Activated CD4-positive, alpha-beta memory T cell treated with anti-CD3 and anti-CD28 coated beads for 36 hours (primary cell): ENCODE measurements around the gene GALNS. TPM values are rescaled to one million over a fixed set of nuclear protein-coding genes. Genes with fewer than 3 reads are reported as not detected.
"Not testable (repeated sequence)": the region's sequence is repeated elsewhere in the genome, so short reads cannot be mapped to it uniquely, and the experiment has no call there.

Source experiments
- CTCF ChIA-PET: fragments of 350-600 bp; sonication (Branson Sonifier 250); formaldehyde crosslinking; loops from one replicate; lab custom pipeline; 2021; ENCODE audit warnings: antibody characterized with exemption, inconsistent platforms; lab: Charles Lee
- POLR2A ChIA-PET: fragments of 350-600 bp; sonication (Branson Sonifier 250); formaldehyde crosslinking; loops from one replicate; lab custom pipeline; 2021; ENCODE audit warnings: antibody characterized with exemption; lab: Charles Lee
- DNase-seq: peaks from one replicate; pipeline ENCODE4 v3.0.0-alpha.2; 2020
- H3K27ac Mint-ChIP-seq: one replicate; pipeline ENCODE4 v1.8.0; 2021; ENCODE audit warnings: mixed read lengths
- H3K27me3 Mint-ChIP-seq: one replicate; pipeline ENCODE4 v1.8.0; 2021; ENCODE audit warnings: mixed read lengths
- H3K36me3 Mint-ChIP-seq: one replicate; pipeline ENCODE4 v1.8.0; 2021; ENCODE audit warnings: mixed read lengths
- H3K4me1 Mint-ChIP-seq: one replicate; pipeline ENCODE4 v1.8.0; 2021; ENCODE audit warnings: low read depth, mixed read lengths
- H3K4me3 Mint-ChIP-seq: one replicate; pipeline ENCODE4 v1.8.0; 2021; ENCODE audit warnings: mild to moderate bottlenecking, mixed read lengths
- H3K9me3 Mint-ChIP-seq: one replicate; pipeline ENCODE4 v1.8.0; 2021; ENCODE audit warnings: mixed read lengths
- intact Hi-C: fragments of 100-400 bp; cut with micrococcal nuclease; formaldehyde crosslinking; loops from one replicate; pipeline ENCODE4 v1.15.1; 2023
- total RNA-seq, 2 experiments: library from RNA; stranded (reverse); gene quantifications; one replicate each; pipeline ENCODE4 v1.2.3, GENCODE V29; 2021

GALNS gene
- total RNA-seq, 2 experiments from 2014 or later, result 22.0 to 24.1 TPM

DNA sequence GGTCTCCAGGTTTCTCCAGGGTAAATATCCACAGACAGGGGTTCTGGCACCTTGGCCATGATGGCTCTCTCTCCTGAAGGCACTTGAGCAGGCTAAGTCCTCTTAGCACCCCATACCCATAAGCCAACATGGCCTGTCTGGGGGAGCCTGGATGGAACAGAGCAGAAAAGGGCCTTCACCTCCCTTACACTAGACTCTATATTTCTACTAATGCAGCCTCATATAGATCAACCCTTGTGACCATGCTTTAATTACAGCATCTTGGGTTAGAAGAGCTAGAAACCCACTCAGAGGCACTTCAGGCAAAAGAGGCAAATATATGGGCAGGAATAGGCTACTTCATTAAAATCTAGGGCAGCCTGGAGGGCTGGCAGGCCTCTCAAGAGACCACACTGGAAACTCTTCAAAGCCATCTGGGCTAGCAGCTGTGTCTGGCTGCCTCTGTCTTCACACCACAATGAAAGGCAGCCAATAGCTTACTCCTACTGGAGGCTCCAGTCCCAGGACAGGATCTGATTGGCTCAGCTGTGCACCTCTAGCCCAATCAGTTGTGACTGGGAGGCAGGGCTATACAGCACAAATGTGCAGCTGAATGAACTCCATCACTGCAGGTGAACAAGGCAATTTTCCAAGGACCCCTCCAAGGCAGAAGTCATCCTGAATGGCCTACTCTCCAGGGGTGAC, 57.8 kb downstream of the GALNS start:
- POLR2A ChIA-PET, result interaction anchor here (1.0 to 1.5 kb wide), 3 partner anchors 11 to 17 kb away, joined by 3 to 10 read pairs (median 3); partner anchors contain the start of gene APRT
- peaks cover 2% of the 10 kb centered on the region for H3K36me3 Mint-ChIP-seq
- no peaks in the 10 kb centered on the region for H3K27me3 Mint-ChIP-seq
- H3K9me3 Mint-ChIP-seq, result no peaks in the 10 kb centered on the region
- intact Hi-C loops, result no loop called here
- peaks cover 27% of the 10 kb centered on the region for H3K4me1 Mint-ChIP-seq
- CTCF ChIA-PET, result interaction anchor here (1.2 to 3.5 kb wide), 4 partner anchors 17 to 64 kb away, joined by 3 to 18 read pairs (median 10); no protein-coding TSS in a partner anchor
- no peak overlapping the region for H3K27ac Mint-ChIP-seq
- no peak overlapping the region for H3K4me3 Mint-ChIP-seq
- no peak for DNase-seq

DNA sequence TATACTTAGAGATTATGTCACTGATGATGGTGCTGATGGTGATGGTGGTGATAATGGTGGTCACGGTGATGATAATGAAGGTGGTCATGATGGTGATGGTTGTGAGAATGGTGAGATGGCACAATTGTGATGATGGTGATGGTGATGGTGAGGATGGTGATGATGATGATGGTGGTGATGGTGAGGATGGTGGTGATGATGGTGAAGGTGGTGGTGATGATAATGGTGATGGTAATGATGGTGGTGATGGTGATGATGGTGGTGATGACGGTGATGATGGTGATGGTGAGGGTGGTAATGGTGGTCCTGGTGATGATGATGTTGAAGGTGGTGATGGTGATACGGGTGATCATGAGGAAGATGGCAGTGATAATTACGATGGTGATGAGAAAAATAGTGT, 58.7 kb downstream of the GALNS start:
- H3K27me3 Mint-ChIP-seq, result no peaks in the 10 kb centered on the region
- H3K27ac Mint-ChIP-seq, result no peak overlapping the region
- ChIA-PET POLR2A (no interaction called here), CTCF (interaction anchor here (1.7 kb wide), 1 partner anchor 63 kb away, joined by 3 read pairs; no protein-coding TSS in a partner anchor)
- intact Hi-C loops, result no loop called here
- H3K9me3 Mint-ChIP-seq, result no peaks in the 10 kb centered on the region
- H3K4me3 Mint-ChIP-seq, result no peak overlapping the region
- peaks cover 35% of the 10 kb centered on the region for H3K4me1 Mint-ChIP-seq
- no peak for DNase-seq
- H3K36me3 Mint-ChIP-seq, result peaks cover 2% of the 10 kb centered on the region

DNA sequence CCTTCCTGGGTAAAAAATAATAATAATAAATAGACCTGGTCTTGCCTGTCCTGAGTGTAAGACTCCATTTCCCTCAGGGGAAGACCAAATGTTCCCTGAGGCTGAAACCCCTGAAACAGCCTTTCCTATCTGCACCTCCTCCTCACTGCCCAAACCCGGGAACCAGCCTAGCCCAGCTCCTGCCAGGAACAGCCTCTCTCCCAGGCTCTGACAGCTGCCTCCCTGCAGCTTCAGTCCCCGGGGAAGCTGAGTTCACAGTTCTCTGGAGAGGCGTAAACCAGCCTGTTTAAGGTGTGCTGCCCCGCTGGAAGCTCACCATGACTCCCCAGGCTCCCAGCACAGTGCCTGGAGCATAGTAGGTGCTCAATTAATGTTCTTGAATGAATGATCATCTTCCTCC, 60.5 kb downstream of the GALNS start:
- no peaks in the 10 kb centered on the region for H3K36me3 Mint-ChIP-seq
- no peak overlapping the region for H3K4me3 Mint-ChIP-seq
- ChIA-PET POLR2A (interaction anchor here (1.2 kb wide), 1 partner anchor 14 kb away, joined by 3 read pairs; no protein-coding TSS in a partner anchor), CTCF (interaction anchor here (0.7 to 1.5 kb wide), 4 partner anchors 10 to 61 kb away, joined by 3 to 5 read pairs (median 4); partner anchors contain the start of gene PIEZO1)
- H3K27me3 Mint-ChIP-seq, result no peaks in the 10 kb centered on the region
- H3K4me1 Mint-ChIP-seq, result peaks cover 50% of the 10 kb centered on the region
- DNase-seq, result no peak
- H3K27ac Mint-ChIP-seq, result no peak overlapping the region
- intact Hi-C loops, result no loop called here
- H3K9me3 Mint-ChIP-seq, result no peaks in the 10 kb centered on the region

GRCh38 chr16:88793251-88793954, 63.3 kb downstream of the GALNS start:
- H3K4me1 Mint-ChIP-seq, result peaks cover 54% of the 10 kb centered on the region
- DNase-seq, result peak; percentile 64
- H3K4me3 Mint-ChIP-seq, result peak overlapping the region; percentile 32
- H3K27ac Mint-ChIP-seq, result peak overlapping the region; percentile 45
- no peaks in the 10 kb centered on the region for H3K36me3 Mint-ChIP-seq
- CTCF ChIA-PET, result interaction anchor here (0.7 to 2.1 kb wide), 8 partner anchors 10 to 160 kb away, joined by 3 to 11 read pairs (median 4); partner anchors contain the start of genes APRT, GALNS and TRAPPC2L
- intact Hi-C loops, result no loop called here
- no peaks in the 10 kb centered on the region for H3K9me3 Mint-ChIP-seq
- POLR2A ChIA-PET, result interaction anchor here (1.2 to 1.6 kb wide), 3 partner anchors 8 to 91 kb away, joined by 3 to 5 read pairs (median 3); partner anchors contain the start of gene CDT1
- H3K27me3 Mint-ChIP-seq, result no peaks in the 10 kb centered on the region

DNA sequence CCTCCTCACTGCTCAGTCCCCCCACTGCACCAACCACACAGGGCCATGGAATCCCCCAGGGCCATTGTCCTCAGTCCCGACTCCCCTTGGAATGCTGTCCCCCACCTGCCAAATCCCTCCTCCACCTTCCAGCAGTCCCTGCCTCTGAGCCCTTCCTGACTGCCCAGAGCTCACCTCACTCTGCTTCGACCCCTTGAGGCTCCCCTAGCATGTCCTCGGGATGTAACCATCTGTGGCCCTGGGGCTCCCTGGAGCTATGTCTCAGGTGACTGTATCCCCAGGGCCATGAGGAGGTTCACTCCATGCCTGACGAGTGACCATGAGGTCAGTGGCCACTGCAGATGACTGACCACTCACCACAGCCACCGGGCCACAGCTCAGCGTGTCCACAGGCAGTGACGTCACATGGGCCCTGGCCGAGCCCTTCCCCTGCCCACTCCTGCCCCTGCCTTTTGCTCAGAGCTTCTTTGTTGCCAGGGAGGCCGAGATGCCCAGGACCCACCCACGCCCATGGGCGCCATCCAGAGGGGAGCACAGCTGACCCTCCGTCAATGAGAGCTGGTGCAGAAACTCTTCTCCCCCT, 64.0 kb downstream of the GALNS start:
- Mint-ChIP-seq H3K9me3 (no peaks in the 10 kb centered on the region), H3K27me3 (no peaks in the 10 kb centered on the region), H3K36me3 (no peaks in the 10 kb centered on the region), H3K4me1 (peaks cover 54% of the 10 kb centered on the region), H3K4me3 (peak overlapping the region; percentile 16), H3K27ac (peak overlapping the region; percentile 3)
- no peak for DNase-seq
- ChIA-PET POLR2A (interaction anchor here (1.2 to 1.6 kb wide), 3 partner anchors 9 to 91 kb away, joined by 3 to 5 read pairs (median 3); partner anchors contain the start of gene CDT1), CTCF (interaction anchor here (0.7 to 2.1 kb wide), 5 partner anchors 19 to 76 kb away, joined by 3 to 11 read pairs (median 6); partner anchors contain the start of genes APRT, GALNS and TRAPPC2L)
- intact Hi-C loops, result no loop called here

DNA sequence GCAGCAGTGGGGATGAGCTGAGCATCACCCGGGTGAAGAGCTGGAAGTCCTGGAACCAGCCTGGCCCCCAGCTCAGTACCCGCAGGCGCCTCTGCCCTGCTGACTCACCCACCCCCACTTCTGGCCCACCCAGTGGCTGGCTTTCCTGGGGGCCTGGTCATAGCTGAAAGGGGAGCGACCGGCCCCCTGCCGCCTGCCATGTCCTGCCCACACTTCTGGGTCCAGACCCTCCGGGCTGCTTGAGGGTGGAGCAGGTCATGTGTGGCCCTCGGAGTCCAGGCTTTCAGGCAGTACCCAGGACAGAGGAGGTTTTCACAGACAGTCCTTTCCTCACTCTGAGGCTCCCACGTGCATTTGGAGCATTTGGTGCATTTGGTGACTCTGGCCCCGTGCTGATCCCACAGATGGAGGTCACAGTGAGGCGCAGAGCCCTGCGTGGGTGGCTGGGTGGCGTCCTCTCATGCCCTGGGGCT, 64.6 kb downstream of the GALNS start:
- Mint-ChIP-seq H3K4me3 (no peak overlapping the region), H3K36me3 (no peaks in the 10 kb centered on the region), H3K9me3 (no peaks in the 10 kb centered on the region), H3K4me1 (peaks cover 54% of the 10 kb centered on the region), H3K27me3 (no peaks in the 10 kb centered on the region), H3K27ac (peak overlapping the region; percentile 19)
- intact Hi-C loops, result no loop called here
- no peak for DNase-seq
- CTCF ChIA-PET, result interaction anchor here (1.8 to 2.1 kb wide), 2 partner anchors 20 to 65 kb away, joined by 6 to 9 read pairs; partner anchors contain the start of genes APRT, GALNS and TRAPPC2L
- POLR2A ChIA-PET, result interaction anchor here (1.6 kb wide), 1 partner anchor 11 kb away, joined by 5 read pairs; the partner anchor contains the start of gene CDT1

DNA sequence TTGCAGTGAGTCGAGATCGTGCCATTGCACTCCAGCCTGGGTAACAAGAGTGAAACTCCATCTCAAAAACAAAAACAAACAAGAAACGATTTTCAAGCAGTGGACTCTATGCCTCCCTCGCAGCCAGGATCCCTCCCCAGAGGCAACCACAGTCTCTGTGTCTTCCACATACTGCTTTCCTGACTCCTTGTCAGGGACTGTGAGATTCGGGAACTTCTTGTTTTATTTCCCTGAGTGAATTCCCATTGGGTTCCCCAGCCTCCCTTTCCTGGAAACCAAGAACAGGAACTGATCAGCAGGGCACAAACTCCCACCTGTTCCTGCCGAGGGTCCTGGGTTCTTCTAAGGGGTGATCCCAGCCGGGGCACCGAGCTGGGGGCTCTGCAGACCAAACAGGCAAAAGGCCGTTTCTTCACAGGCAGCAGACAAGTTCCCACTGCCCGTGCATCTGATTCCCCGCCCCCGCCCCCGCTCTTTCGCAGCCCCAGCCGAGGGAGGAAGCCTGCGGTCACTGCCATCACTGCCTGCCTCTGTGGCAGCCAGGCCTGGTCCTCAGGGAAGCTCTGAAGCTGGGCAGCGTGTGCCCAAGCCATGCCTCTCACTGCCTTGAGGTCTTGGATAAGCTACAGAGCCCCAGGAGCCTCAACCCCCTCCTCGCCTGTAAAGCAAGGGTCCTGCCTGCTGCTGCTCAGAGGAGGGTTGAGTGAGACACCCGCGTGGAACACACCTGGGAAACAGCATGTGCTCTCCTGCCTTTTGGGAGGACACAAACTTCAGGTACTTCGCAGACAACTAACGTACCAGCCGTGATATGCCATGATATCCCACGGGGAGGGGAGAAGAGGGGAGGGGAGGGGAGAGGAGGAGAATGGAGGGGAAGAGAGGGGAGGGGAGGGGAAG, 66.2 kb downstream of the GALNS start:
- Mint-ChIP-seq H3K36me3 (no peaks in the 10 kb centered on the region), H3K27me3 (no peaks in the 10 kb centered on the region), H3K9me3 (no peaks in the 10 kb centered on the region), H3K4me3 (peak overlapping the region; percentile 69), H3K27ac (peak overlapping the region; percentile 81), H3K4me1 (peaks cover 52% of the 10 kb centered on the region)
- ChIA-PET POLR2A (no interaction called here), CTCF (interaction anchor here (1.2 kb wide), 1 partner anchor 14 kb away, joined by 3 read pairs; no protein-coding TSS in a partner anchor)
- peak; percentile 84 for DNase-seq
- intact Hi-C loops, result loop anchor here (1.0 kb wide), 1 partner anchor 8 kb away; no protein-coding TSS in a partner anchor

GRCh38 chr16:88789594-88789993, 67.2 kb downstream of the GALNS start:
- peaks cover 44% of the 10 kb centered on the region for H3K4me1 Mint-ChIP-seq

DNA sequence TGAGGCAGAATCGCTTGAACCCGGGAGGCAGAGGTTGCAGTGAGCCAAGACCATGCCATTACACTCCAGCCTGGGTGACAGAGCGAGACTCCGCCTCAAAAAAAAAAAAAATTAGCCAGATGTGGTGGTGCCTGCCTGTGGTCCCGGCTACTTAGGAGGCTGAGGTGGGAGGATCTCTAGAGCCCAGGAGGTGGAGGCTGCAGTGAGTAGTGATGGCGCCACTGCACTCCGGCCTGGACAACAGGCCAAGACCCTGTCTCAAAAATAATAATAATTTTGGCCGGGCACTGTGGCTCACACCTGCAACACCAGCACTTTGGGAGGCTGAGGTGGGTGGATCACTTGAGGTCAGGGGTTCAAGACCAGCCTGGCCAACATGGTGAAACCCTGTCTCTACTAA, 68.0 kb downstream of the GALNS start:
- intact Hi-C loops, DNase-seq: not testable (repeated sequence)

More at GRCh38 chr16:88789594-88789993, 67.2 kb downstream of the GALNS start:
- no peak overlapping the region for H3K4me3 Mint-ChIP-seq
- ChIA-PET CTCF (interaction anchor here (1.2 kb wide), 1 partner anchor 13 kb away, joined by 3 read pairs; no protein-coding TSS in a partner anchor), POLR2A (no interaction called here)
- H3K36me3 Mint-ChIP-seq, result no peaks in the 10 kb centered on the region
- no peaks in the 10 kb centered on the region for H3K9me3 Mint-ChIP-seq
- peak overlapping the region; percentile 4 for H3K27ac Mint-ChIP-seq
- intact Hi-C loops, result no loop called here
- no peak for DNase-seq
- no peaks in the 10 kb centered on the region for H3K27me3 Mint-ChIP-seq

GRCh38 chr16:88787579-88788314, 69.0 kb downstream of the GALNS start:
- CTCF ChIA-PET, result interaction anchor here (1.1 to 2.6 kb wide), 2 partner anchors 51 to 54 kb away, joined by 3 to 17 read pairs; no protein-coding TSS in a partner anchor
- H3K4me3 Mint-ChIP-seq, result no peak overlapping the region

More for the DNA sequence above, 68.0 kb downstream of the GALNS start:
- H3K4me3 Mint-ChIP-seq, CTCF ChIA-PET, H3K27ac Mint-ChIP-seq, H3K36me3 Mint-ChIP-seq, H3K9me3 Mint-ChIP-seq, POLR2A ChIA-PET, H3K27me3 Mint-ChIP-seq: not testable (repeated sequence)
- H3K4me1 Mint-ChIP-seq, result peaks cover 42% of the 10 kb centered on the region

More at GRCh38 chr16:88787579-88788314, 69.0 kb downstream of the GALNS start:
- Mint-ChIP-seq H3K9me3 (no peaks in the 10 kb centered on the region), H3K27ac (no peak overlapping the region), H3K27me3 (no peaks in the 10 kb centered on the region), H3K36me3 (peaks cover 2% of the 10 kb centered on the region), H3K4me1 (peaks cover 35% of the 10 kb centered on the region)
- no peak for DNase-seq
- intact Hi-C loops, result no loop called here
- POLR2A ChIA-PET, result no interaction called here
